Activated CD8-positive, alpha-beta memory T cell treated with anti-CD3 and anti-CD28 coated beads, Interleukin-2, amount 50 U/mL, for 24 hours (primary cell): ENCODE measurements around the gene STARD8.
"Not testable (repeated sequence)": the region's sequence is repeated elsewhere in the genome, so short reads cannot be mapped to it uniquely, and the experiment has no call there.

Experiments
- DNase-seq: peaks from one replicate; pipeline ENCODE4 v3.0.0-alpha.2; 2020; ENCODE audit errors: extremely low read depth

STARD8 gene

DNA sequence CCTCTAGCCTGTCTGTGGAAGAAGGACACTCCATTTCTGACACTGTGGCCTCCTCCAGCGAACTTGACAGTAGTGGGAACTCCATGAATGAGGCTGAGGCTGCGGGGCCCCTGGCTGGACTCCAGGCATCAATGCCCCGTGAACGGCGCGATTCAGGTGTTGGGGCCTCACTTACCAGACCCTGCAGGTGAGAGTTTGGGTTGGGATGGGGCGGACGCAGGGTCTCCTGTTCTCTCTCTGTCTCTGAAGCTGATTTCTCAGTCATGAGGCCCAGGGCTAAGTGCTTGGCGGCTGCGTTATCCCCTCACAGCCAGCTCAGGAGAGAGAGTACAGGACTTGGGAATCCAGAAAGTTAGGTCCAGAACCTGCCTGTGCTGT lies 71.0 kb downstream of the STARD8 start:
- no peak for DNase-seq

- no peak for DNase-seq
These were observed 71.9 kb downstream of the STARD8 start for GRCh38 chrX:68719181-68719903.

GRCh38 chrX:68719904-68720614 lies 72.6 kb downstream of the STARD8 start:
- DNase-seq, result no peak

- no peak for DNase-seq
These were observed 73.4 kb downstream of the STARD8 start for GRCh38 chrX:68720851-68721250.

DNA sequence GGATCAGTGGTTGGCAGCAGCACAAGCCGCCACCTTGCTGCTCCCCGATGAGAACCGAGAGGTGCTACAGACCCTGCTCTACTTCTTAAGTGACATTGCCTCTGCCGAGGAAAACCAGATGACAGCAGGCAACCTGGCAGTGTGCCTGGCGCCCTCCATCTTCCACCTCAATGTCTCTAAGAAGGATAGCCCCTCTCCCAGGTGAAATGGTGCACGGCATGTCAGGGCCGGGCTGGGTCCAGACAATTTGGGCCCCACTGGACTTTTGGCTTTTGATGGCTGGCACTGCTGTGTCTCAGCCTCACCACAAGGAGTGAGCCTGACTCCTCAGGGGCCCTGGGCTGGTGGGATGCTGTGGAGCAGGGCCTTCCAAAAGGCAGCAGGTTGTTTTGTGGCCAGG lies 74.1 kb downstream of the STARD8 start:
- DNase-seq, result no peak

DNA sequence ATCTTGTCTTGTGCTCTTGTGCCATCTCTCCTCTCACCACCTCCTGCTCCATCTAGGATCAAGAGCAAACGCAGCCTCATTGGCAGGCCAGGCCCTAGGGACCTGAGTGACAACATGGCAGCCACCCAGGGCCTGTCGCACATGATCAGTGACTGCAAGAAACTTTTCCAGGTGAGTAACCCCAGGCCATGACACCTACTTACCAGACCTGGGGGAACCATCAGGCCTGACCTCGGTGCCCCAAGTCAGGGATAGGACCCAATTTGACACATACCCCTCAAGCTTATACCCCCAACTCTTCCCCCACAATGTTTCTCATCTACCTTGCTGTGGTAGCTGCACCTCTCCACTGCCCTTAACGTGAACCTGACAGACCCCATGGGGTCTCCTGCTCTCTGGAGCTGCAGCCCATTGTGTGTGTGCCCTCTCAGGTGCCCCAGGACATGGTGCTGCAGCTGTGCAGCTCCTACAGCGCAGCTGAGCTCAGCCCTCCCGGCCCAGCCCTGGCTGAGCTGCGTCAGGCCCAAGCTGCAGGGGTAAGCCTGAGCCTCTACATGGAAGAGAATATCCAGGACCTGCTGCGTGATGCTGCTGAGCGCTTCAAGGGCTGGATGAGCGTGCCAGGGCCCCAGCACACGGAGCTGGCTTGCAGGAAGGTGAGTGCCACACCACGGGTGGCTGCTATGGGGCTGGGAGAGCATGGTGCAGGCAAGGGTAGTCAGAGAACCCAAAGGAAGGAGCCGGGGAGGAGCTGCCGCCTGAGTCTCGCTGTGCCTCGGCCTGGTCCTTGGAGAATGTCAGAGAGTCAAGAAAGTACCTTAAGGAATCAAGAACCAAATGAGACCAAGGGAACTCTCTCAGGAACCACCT lies 74.8 kb downstream of the STARD8 start:
- no peak for DNase-seq

- no peak for DNase-seq
These were observed 76.2 kb downstream of the STARD8 start for GRCh38 chrX:68723491-68724155.

GRCh38 chrX:68724531-68725020 lies 77.1 kb downstream of the STARD8 start:
- DNase-seq, result no peak

GRCh38 chrX:68725756-68726365 lies 78.4 kb downstream of the STARD8 start:
- no peak for DNase-seq

DNA sequence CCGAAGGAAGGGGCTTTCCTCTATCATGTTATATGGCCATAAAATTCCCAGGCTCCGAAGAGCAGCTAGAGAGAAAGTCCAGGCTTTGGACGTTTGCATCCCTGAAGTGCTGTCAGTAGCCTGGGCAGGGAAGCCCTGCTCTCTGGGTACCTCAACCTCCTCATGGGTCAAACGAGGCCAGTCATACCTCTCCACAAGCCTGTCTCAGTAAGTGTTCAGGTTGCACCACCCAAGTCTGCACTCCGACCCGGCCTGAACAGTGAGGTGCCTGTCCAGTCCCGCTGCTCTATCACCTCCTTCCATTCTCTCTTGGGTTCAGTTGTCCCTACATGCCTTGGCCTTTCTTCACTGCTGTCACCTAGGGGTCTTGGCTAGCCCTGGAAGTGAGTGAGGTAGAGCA lies 78.9 kb downstream of the STARD8 start:
- DNase-seq, result no peak

DNA sequence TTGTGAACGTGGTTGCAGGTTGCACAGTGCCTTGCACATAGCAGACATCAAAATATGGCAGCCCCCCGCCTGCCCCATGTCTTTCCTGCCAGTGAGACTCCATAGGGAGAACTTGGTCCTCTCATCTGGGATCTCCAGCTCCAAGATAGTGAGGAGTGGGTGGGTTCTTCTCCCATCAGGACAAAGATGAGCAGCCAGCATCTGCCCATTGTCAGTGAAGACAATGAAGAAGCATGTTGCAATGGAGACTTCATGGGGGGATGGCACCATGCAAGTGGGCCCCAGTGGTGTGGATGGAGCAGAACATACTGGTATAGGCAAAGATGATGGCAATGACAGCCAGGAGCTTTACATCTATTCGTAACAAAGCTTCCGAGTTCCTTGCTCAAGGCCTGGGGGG lies 80.2 kb downstream of the STARD8 start:
- no peak for DNase-seq

GRCh38 chrX:68728186-68728585 lies 80.7 kb downstream of the STARD8 start:
- DNase-seq, result no peak

DNA sequence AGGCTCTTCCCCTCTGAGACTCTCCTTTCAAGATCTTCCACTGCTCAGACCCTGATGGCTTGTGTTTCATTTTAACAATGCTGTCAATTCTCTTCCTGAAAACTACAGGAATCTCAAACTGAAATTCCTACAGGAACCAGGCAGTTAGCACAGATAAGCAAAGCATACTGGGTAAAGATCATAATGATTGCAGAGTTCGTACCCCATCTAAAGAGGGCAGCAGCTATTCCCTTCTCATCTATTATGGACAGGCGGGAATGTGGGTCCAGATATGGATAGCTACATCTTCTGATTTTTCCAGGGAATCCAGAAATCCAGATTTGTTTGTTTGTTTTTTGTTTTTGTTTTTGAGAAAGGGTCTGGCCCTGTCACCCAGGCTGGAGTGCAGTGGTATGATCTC lies 83.8 kb downstream of the STARD8 start:
- DNase-seq, result no peak

DNA sequence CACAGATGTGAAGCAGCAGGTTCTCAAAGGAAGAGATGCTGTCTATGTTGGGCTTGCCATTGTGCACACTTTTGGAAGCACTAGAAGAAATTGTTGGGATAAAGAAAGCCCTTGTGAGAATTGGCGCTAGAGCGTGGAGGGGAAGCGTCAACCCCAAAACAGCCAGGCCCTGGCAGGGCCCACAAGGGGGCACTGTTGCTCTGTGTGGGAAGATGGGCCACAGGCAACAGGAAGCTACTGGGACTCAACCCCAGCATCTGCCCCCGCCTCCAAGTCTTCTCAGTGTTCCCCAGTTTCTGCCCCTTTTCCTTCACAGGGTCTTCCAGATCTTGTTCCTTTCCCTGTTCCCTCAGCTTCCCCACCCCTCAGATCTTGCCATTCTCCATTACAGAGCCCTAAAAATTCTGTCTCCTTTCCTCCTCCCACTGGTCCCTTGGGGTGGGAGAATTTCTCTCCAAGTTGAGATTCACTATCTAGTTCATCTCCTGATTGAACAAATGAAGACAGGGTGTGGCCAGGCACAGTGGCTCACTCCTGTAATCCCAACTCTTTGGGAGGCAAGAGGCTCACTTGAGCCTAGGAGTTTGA lies 85.5 kb downstream of the STARD8 start:
- peak; percentile 23 for DNase-seq

GRCh38 chrX:68735266-68735665 lies 87.8 kb downstream of the STARD8 start:
- DNase-seq, result no peak

- not testable (repeated sequence) for DNase-seq
These were observed 94.4 kb downstream of the STARD8 start for GRCh38 chrX:68741864-68742263.

GRCh38 chrX:68743754-68744153 lies 96.3 kb downstream of the STARD8 start:
- DNase-seq, result no peak

DNA sequence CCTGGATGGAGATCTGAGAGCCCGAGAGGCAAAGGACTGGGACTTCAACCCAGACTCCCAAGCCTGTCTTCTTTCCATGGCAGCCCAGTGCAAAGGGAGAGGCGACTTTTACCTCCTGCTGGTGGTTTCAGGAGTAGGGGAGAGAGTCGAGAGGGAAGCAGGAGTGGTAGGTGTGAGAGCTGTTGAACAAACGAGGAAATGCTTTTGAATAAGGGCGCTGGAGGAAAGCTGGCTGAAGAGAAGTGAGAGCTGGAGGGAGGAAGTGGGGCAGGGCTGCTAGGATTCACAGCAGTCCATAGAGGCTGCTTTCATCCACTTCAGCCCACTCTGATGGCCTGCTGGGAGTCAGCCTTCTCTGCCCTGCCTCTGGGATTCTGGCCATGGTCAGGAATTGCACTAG lies 99.5 kb downstream of the STARD8 start:
- no peak for DNase-seq

DNA sequence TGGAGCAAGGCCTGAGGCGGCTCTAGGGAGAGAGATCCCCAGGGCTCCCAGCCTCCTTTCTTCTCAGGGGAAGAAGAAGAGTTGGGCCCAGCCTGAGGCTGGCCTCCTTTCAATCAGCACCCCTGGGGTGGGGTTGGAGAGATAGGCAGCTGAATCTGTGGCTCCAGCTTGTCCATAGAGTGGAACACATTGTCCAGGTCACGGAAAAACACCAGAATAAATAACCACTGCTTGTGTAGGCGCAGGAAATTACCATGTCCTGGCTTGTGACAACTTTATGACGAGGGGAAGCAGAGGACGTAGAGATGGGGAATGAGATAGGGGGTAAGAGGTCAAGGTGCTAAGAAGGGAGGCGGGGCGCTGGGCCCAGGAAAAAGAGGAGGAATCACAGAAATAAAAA lies 100.6 kb downstream of the STARD8 start:
- no peak for DNase-seq

GRCh38 chrX:68749426-68749825 lies 102.0 kb downstream of the STARD8 start:
- DNase-seq, result no peak

GRCh38 chrX:68750316-68750715 lies 102.8 kb downstream of the STARD8 start:
- no peak for DNase-seq
